NCI-H128 (cell line): ENCODE results near the gene CALML6.
"Not testable (repeated sequence)": the region's sequence is repeated elsewhere in the genome, so short reads cannot be mapped to it uniquely, and the experiment has no call there.

Experiments used
- DNase-seq: peaks from one replicate; lab custom pipeline; 2025; ENCODE audit not compliant: unreplicated experiment; lab: John Stamatoyannopoulos, UW

The CALML6 gene

DNA sequence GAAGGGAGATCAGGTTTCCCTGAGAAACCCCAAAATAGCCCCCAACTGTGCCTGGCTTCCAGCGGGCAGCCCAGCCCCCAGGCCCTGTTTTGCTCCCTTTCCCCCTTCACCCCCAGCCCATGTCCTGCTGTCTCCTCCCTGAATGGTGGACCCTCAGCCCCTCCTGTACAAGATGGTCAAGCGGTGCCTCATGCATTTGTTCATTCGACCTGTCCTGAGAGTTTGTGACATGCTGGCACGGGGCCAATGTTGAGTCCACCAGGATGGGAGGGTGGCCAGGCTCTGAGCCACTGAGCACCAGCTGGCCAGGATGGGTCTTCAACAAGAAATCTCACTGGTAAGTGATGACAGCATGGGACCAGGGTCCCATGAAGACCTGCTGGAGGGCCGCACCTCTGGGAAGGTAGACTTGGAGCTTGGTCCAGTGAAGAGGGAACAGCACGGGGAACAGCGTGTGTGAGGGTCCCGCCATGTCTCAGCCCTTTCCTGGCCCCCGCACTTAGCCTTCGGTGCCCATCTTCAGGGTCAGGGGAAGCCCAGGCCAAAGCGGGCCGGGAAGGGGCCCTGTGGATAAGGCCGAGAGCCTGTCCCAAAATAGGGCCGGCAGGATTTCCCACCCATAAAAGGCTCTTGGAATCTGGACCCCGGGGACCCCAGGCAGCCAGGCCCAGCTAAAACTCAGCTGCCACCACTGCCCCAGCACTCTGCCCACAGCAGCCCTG is at the start of gene CALML6:
CALML6 (plus strand) TSS at position 290 of the 722 bp plus-strand sequence; CDS start at position 311, 21 bp downstream.
- DNase-seq = no peak

GRCh38 chr1:1867164-1867563 is 47.9 kb upstream of the CALML6 start:
- DNase-seq = no peak

DNA sequence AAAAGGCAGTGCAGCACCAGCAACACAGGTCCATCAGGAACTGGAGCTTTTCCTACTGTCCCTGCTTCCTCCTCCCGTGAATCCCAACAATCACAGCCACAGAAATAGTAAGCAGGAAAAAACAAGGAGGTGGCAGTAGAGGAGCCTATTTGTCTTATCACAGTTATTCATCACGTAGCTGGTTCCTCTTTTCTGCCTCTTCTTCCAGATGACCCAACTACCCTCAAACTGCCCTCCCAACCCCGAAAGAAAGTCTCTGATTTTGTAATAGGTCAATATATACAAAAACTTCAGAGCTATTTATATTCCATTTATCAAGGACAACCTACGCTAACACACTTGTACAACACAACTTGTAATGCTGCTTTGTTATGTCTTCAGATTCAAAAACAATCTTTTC is 45.6 kb upstream of the CALML6 start:
- no peak for DNase-seq

DNA sequence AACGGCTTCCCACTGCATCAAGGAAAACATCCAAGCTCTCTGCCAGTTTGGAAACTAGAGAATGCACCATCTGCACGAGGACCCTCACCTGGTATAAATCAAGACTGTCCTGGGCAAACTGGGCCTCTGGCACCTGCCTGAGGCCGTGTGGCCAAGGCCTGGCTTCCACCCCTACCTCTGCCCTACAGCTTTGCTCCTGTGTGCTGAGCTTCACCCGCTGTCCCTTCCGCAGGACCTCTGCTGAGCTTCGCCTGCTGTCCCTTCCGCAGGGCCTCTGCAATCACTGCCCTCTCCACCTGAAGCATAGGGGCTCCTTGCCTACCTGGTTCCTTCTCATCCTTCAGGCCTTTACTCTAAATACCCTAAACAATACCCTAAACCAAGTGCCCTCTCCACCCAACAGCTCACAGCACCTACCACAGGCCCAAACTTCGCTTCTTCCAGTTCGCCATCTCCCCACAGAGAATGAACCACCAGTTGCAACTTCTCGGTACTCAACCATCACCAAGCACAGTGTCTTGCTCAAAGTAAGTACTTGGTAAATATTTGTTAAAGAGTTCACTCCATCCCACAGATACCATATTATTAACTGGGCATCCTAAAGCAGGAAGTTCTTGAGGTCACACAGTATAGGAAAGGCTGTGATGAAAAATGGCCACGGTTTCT is 42.6 kb upstream of the CALML6 start:
- DNase-seq = no peak

GRCh38 chr1:1873186-1873585 is 41.9 kb upstream of the CALML6 start:
- no peak for DNase-seq

- no peak for DNase-seq
These were observed 40.2 kb upstream of the CALML6 start for GRCh38 chr1:1874901-1875300.

DNA sequence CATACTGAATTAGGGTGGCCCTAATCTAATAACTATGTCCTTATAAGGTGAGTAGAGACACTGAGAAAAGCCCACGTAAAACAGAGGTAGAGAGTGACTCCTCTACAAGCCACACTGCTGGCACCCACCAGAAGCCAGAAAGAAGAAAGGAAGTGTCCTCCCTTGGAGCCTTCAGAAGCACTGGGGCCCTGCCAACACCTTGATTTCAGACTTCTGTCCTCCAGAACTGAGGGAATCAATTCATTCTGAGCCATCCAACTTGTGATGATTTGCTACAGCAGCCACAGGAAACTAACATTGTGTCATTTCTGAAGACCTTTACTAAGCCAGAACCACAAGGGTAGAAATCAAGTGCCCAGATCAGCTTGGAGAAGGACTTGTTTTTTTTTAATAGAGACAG is 39.1 kb upstream of the CALML6 start:
- no peak for DNase-seq

GRCh38 chr1:1876335-1876930 is 38.6 kb upstream of the CALML6 start:
- DNase-seq = no peak

GRCh38 chr1:1877865-1878436 is 37.1 kb upstream of the CALML6 start:
- DNase-seq = no peak

- no peak for DNase-seq
These were observed 35.1 kb upstream of the CALML6 start for GRCh38 chr1:1879942-1880341.

GRCh38 chr1:1880617-1881312 is 34.3 kb upstream of the CALML6 start:
- no peak for DNase-seq

GRCh38 chr1:1881727-1882126 is 33.3 kb upstream of the CALML6 start:
- DNase-seq = no peak

GRCh38 chr1:1883092-1883873 is 31.8 kb upstream of the CALML6 start:
- DNase-seq = no peak

- not testable (repeated sequence) for DNase-seq
These were observed 31.2 kb upstream of the CALML6 start for GRCh38 chr1:1883890-1884289.

DNA sequence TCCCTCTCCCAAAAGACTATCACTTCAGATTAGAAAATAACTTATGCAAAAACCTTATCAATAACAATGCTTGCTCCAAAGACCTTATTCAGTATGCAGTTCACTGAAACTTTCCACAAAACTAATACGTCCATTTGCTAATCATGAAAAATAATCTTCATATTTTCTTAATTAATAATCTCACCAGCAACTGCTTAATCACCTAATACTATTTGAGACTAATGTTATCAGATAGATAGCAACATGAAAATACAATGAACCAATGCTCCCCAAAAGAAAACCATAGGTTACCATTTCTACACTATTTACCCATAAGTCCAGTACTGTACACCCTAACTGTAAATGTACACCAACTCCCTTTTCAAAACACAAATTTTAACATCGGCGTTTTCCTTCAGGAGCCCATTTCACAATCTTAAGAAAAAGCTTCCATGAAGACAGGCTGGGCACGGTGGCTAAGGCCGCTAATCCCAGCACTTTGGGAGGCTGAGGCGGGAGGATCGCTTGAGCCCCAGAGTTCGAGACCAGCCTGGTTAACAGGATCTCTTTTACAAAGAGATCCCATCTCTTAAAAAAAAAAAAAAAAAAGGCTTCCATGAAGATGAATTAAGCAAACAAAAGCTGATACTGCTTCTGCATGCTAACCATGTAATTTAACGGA is 25.8 kb upstream of the CALML6 start:
- no peak for DNase-seq

DNA sequence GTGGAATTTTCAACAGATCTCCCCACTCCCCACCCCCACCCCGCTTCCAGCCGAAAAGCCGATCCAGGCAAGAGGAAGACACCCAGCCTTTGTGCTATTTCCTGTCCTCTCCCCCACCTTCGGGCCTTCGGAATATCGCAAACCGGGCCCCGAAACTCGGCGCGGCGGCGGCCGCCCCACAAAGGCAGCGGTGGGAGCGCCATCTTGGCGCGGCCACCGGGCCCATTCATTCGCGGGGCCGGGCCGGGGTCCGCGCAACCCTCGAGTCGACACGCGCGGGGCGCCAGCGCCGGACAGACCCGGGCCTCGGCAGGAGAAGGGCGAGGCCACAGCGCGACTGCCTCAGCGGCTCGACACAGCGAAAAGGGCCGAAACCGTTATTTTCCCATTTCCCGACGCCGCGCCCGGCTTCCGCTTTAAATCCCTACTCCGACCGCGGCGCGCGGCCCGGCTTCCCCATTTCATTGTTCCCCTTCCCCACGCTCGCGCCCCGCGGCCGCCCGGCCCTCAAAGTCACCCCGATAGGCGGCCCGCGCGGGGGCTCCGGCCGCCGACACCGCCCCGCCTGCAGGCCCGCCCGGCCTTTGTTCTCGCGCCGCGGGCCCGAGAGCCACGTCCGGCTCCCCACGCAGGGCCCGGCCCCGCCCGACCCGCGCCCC is 25.1 kb upstream of the CALML6 start:
- no peak for DNase-seq

DNA sequence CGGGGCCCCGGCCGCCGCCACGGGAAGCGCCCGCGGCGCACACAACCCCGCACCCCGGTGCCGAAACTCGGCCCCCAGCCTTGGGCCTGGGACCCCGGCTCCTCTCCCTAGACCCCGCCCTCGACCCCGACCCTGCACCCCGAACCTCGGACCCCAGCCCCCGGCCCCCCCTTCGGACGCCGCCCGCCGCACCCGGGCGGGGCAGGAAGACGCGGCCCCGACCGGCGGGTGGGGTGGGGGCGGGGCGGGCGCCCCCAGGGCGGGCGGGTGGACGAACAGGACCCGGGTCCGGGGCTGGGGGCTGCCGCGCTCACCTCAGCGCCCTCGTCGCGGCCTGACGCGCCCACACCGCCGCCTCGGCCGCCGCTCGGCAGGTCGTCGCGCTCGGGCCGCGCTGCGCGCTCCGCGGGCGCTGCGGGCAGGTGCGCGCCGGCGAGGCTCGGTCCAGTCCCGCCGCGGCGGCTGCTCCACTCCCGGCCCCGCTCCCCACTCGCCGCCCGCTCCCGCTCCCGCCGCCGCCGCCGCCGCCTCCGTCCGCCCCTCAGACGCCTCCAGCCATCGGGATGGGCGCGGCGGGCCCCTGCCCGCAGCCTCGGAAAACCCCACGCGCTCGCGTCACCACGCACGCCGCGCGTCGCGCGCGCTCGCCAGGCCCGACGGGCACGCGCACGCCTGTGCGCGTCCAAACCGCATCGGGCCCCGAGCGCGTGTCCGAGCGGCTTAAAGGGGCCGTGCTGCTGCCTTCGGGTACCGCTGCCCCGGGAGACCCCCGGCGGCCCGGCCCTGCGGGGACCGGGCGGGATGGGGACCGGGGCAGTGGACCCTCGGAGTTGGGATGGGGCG is 24.3 kb upstream of the CALML6 start, which contains the start of gene GNB1:
GNB1 (minus strand) TSS at position 582 of the 843 bp plus-strand sequence. CDS start 65,634 bp downstream, outside the sequence.
- DNase-seq = peak; percentile 92

DNA sequence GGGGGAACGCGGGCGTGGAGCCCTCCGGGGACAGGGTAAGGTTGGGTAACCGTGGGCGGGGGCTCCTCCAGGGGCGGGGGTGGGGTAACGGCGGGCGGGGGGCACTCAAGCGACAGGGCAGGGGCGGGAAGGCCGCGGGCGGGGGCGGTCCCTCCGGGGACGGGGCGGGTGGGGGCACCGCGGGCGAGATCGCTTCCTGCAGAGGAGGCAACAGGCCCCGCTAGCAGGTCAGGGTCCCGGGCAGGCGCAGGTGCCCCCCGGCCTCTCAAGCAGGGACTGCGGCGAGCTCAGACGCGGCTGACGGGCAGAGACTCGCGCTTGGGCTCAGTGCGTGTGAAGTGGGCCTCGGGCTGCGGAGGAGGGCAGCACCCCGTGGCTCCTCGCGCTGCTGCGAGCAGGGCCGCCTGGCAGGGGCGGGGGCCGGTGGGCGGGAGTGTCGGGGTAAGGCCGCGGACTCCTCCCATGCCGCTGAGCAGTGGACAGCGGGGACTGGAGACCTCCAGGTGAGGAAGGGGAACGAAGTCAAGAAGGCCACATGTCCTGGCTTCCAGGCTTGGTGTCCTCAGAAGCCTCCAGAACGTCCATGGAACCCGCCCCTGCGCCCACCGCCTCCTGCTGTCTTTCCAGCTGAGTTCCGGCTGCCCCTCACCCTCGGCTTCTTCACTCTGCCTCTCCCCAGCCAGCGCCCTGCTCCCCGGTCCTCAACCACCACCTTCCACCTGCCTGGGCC is 23.5 kb upstream of the CALML6 start:
- peak; percentile 37 for DNase-seq
